H1 (cell line): Measurements from ENCODE around the gene SBF2. TPM values are rescaled to one million over a fixed set of nuclear protein-coding genes. Genes with fewer than 3 reads are reported as not detected.

Experiments used
- CTCF ChIA-PET: fragments of 300-600 bp; sonication (Branson Sonifier 250); formaldehyde crosslinking; loops from one replicate; lab custom pipeline; 2021; ENCODE audit not compliant: partially characterized antibody; lab: Charles Lee
- POLR2A ChIA-PET: fragments of 300-600 bp; sonication (Branson Sonifier 250); formaldehyde crosslinking; loops from one replicate; lab custom pipeline; 2021; ENCODE audit warnings: inconsistent platforms; ENCODE audit not compliant: partially characterized antibody; lab: Charles Lee
- DNase-seq, 2 experiments: peaks; one replicate each; pipeline versions ENCODE4 v3.0.0 to v3.0.0-alpha.2; 2010 to 2022; ENCODE audit warnings: low spot score in 2 of 2, low read depth in 1 of 2, mixed read lengths in 1 of 2
- FAIRE-seq: peaks from 2 replicates; lab custom pipeline; 2011; peaks lifted over from hg19 to GRCh38; lab: Jason Lieb, UNC
- H2AFZ ChIP-seq: 2 replicates; pipeline ENCODE4 v1.8.1; 2012; ENCODE audit warnings: low read length, inconsistent platforms
- H2AK5ac ChIP-seq: 2 replicates; pipeline ENCODE4 v1.6.1; 2013; ENCODE audit warnings: low read depth, low read length
- H2BK120ac ChIP-seq: replicated peaks from 2 replicates; pipeline ENCODE3; 2013; ENCODE audit warnings: low read depth, low read length, inconsistent platforms
- H2BK12ac ChIP-seq: 2 replicates; pipeline ENCODE4 v1.6.1; 2013; ENCODE audit warnings: low read depth, low read length
- H2BK15ac ChIP-seq: 2 replicates; pipeline ENCODE4 v1.6.1; 2013; ENCODE audit warnings: low read length
- H2BK20ac ChIP-seq: 2 replicates; pipeline ENCODE4 v1.6.1; 2013; ENCODE audit warnings: low read length
- H2BK5ac ChIP-seq: 2 replicates; pipeline ENCODE4 v1.6.1; 2013; ENCODE audit warnings: low read depth, low read length
- H3K14ac ChIP-seq: 2 replicates; pipeline ENCODE4 v1.6.1; 2013; ENCODE audit warnings: inconsistent platforms; ENCODE audit not compliant: insufficient read length
- H3K18ac ChIP-seq: 2 replicates; pipeline ENCODE4 v1.6.1; 2013; ENCODE audit warnings: low read length; ENCODE audit errors: extremely low read depth
- H3K23ac ChIP-seq: 2 replicates; pipeline ENCODE4 v1.6.1; 2013; ENCODE audit warnings: inconsistent platforms; ENCODE audit not compliant: insufficient read length
- H3K23me2 ChIP-seq: 2 replicates; pipeline ENCODE4 v1.6.1; 2013; ENCODE audit warnings: low read depth, low read length
- H3K27ac ChIP-seq: 2 replicates; pipeline ENCODE4 v1.6.1; 2011; ENCODE audit warnings: low read depth, low read length, inconsistent platforms
- H3K27me3 ChIP-seq, 4 experiments: replicated peaks in 1 of 4; 1 replicate in 1 of 4; 2 replicates in 3 of 4; pipeline versions ENCODE4 v1.6.1 to v1.8.1; 2011 to 2013; ENCODE audit warnings: low read length in 3 of 4, mild to moderate bottlenecking in 3 of 4, inconsistent platforms in 2 of 4, mixed read lengths in 2 of 4, moderate library complexity in 1 of 4; ENCODE audit not compliant: control insufficient read depth in 3 of 4, insufficient read depth in 3 of 4; ENCODE audit errors: extremely low read depth in 1 of 4
- H3K36me3 ChIP-seq, 4 experiments: 2 replicates each; pipeline versions ENCODE4 v1.6.1 to v1.8.1; 2011 to 2013; ENCODE audit warnings: mild to moderate bottlenecking in 4 of 4, low read length in 3 of 4, moderate library complexity in 2 of 4, control low read depth in 1 of 4, inconsistent platforms in 1 of 4; ENCODE audit not compliant: insufficient read depth in 4 of 4, control insufficient read depth in 2 of 4
- H3K4ac ChIP-seq: replicated peaks from 2 replicates; pipeline ENCODE3; 2013; ENCODE audit warnings: low read length, low read depth, mixed read lengths, inconsistent platforms; ENCODE audit not compliant: insufficient read length
- H3K4me1 ChIP-seq, 4 experiments: replicated peaks in 1 of 4; 1 replicate in 1 of 4; 2 replicates in 3 of 4; pipeline versions ENCODE4 v1.6.1 to v1.8.1; 2011 to 2013; ENCODE audit warnings: low read length in 3 of 4, inconsistent platforms in 2 of 4, mixed read lengths in 1 of 4; ENCODE audit not compliant: insufficient read depth in 4 of 4, control insufficient read depth in 3 of 4
- H3K4me2 ChIP-seq, 2 experiments: 2 replicates each; pipeline versions ENCODE4 v1.6.1 to v1.8.1; 2011 to 2013; ENCODE audit warnings: low read depth in 2 of 2, low read length in 2 of 2, control low read depth in 1 of 2, inconsistent platforms in 1 of 2, mild to moderate bottlenecking in 1 of 2; ENCODE audit not compliant: insufficient read depth in 1 of 2
- H3K4me3 ChIP-seq, 4 experiments: fragments of 200-600, 300-600 bp in 1 of 4; sonication (generic), shearing (Covaris generic), sonication (Bioruptor Twin) in 1 of 4; 2 replicates each; pipeline versions ENCODE4 v1.5.1 to v1.8.1; 2011 to 2016; ENCODE audit warnings: low read length in 4 of 4, low read depth in 3 of 4, control low read depth in 2 of 4, inconsistent platforms in 2 of 4, mild to moderate bottlenecking in 2 of 4, mixed read lengths in 1 of 4, moderate library complexity in 1 of 4; ENCODE audit not compliant: insufficient read depth in 2 of 4; ENCODE audit errors: extremely low read depth in 1 of 4
- H3K56ac ChIP-seq: replicated peaks from 2 replicates; pipeline ENCODE3; 2013; ENCODE audit warnings: low read depth, mild to moderate bottlenecking, mixed read lengths, low read length, inconsistent platforms; ENCODE audit not compliant: insufficient read length
- H3K79me1 ChIP-seq: 2 replicates; pipeline ENCODE4 v1.6.1; 2013; ENCODE audit warnings: low read depth, low read length, control low read depth
- H3K79me2 ChIP-seq, 2 experiments: 2 replicates each; pipeline versions ENCODE4 v1.6.1 to v1.8.1; 2012 to 2013; ENCODE audit warnings: low read length in 2 of 2, mild to moderate bottlenecking in 2 of 2, inconsistent platforms in 1 of 2; ENCODE audit not compliant: insufficient read depth in 2 of 2, control insufficient read depth in 1 of 2
- H3K9ac ChIP-seq, 4 experiments: replicated peaks in 1 of 4; 1 replicate in 1 of 4; 2 replicates in 3 of 4; pipeline versions ENCODE4 v1.6.1 to v1.8.1; 2011 to 2013; ENCODE audit warnings: low read depth in 3 of 4, low read length in 3 of 4, control low read depth in 2 of 4, mild to moderate bottlenecking in 2 of 4, moderate library complexity in 2 of 4, inconsistent platforms in 1 of 4; ENCODE audit errors: extremely low read depth in 1 of 4
- H3K9me3 ChIP-seq, 2 experiments: 2 replicates each; pipeline versions ENCODE4 v1.6.1 to v1.8.1; 2012 to 2013; ENCODE audit warnings: mild to moderate bottlenecking in 2 of 2, moderate library complexity in 2 of 2, control low read depth in 1 of 2, inconsistent platforms in 1 of 2, low read depth in 1 of 2, low read length in 1 of 2, mixed read lengths in 1 of 2; ENCODE audit not compliant: insufficient read depth in 2 of 2
- H4K20me1 ChIP-seq, 2 experiments: replicated peaks in 1 of 2; 2 replicates each; pipeline versions ENCODE3 to v1.8.1; 2011 to 2013; ENCODE audit warnings: inconsistent platforms in 2 of 2, low read length in 2 of 2, mild to moderate bottlenecking in 1 of 2; ENCODE audit not compliant: insufficient read depth in 2 of 2, control insufficient read depth in 1 of 2
- H4K5ac ChIP-seq: 2 replicates; pipeline ENCODE4 v1.6.1; 2013; ENCODE audit warnings: low read length, low read depth, mixed read lengths, inconsistent platforms; ENCODE audit not compliant: insufficient read length
- H4K8ac ChIP-seq: 2 replicates; pipeline ENCODE4 v1.8.0; 2013; ENCODE audit warnings: mild to moderate bottlenecking, moderate library complexity, low read length, inconsistent platforms; ENCODE audit not compliant: insufficient read depth; ENCODE audit errors: extremely low read depth
- H4K91ac ChIP-seq: replicated peaks from 2 replicates; pipeline ENCODE3; 2013; ENCODE audit warnings: low read length, mixed read lengths, inconsistent platforms; ENCODE audit not compliant: insufficient read length
- ASH2L ChIP-seq: fragments of 200-600, 300-600 bp; sonication (generic); IDR thresholded peaks from one replicate; pipeline ENCODE4 v1.7.1; 2017; ENCODE audit warnings: low read length
- BACH1 ChIP-seq: IDR thresholded peaks from 2 replicates; pipeline ENCODE4 v1.6.1; 2012; ENCODE audit warnings: low read length, improper control_type of control experiment
- BCL11A ChIP-seq, 2 experiments: IDR thresholded peaks; one replicate each; pipeline ENCODE4 v1.6.1; 2011; ENCODE audit warnings: low read depth in 2 of 2, low read length in 2 of 2, mild to moderate bottlenecking in 2 of 2
- CBX5 ChIP-seq: fragments of 300-800, 300-1000 bp; sonication (generic); IDR thresholded peaks from 2 replicates; pipeline ENCODE4 v1.7.1; 2016; ENCODE audit warnings: antibody characterized with exemption, low read length, low read depth
- CEBPB ChIP-seq: IDR thresholded peaks from 2 replicates; pipeline ENCODE4 v1.6.1; 2012; ENCODE audit warnings: low read depth, low read length
- CHD2 ChIP-seq: IDR thresholded peaks from 2 replicates; pipeline ENCODE4 v1.6.1; 2012; ENCODE audit warnings: low read length, improper control_type of control experiment
- E2F6 ChIP-seq: IDR thresholded peaks from 2 replicates; pipeline ENCODE4 v1.6.1; 2012; ENCODE audit warnings: inconsistent platforms
- HDAC6 ChIP-seq: IDR thresholded peaks from one replicate; pipeline ENCODE4 v1.7.1; 2012; ENCODE audit warnings: low read depth, mild to moderate bottlenecking, inconsistent platforms, low read length, moderate library complexity
- JUN ChIP-seq: IDR thresholded peaks from 2 replicates; pipeline ENCODE4 v1.6.1; 2011; ENCODE audit warnings: low read depth, mild to moderate bottlenecking, improper control_type of control experiment, low read length
- MAX ChIP-seq: IDR thresholded peaks from 2 replicates; pipeline ENCODE4 v1.6.1; 2012; ENCODE audit warnings: inconsistent platforms
- SP1 ChIP-seq: IDR thresholded peaks from 2 replicates; pipeline ENCODE4 v1.6.1; 2011; ENCODE audit warnings: low read depth, low read length
- SRF ChIP-seq: IDR thresholded peaks from 2 replicates; pipeline ENCODE4 v1.6.1; 2011; ENCODE audit warnings: mild to moderate bottlenecking, low read depth, low read length, moderate library complexity
- TBP ChIP-seq: IDR thresholded peaks from 2 replicates; pipeline ENCODE4 v1.6.1; 2011; ENCODE audit warnings: low read depth, low read length, improper control_type of control experiment
- TCF12 ChIP-seq: IDR thresholded peaks from 2 replicates; pipeline ENCODE4 v1.6.1; 2011; ENCODE audit warnings: low read depth, mild to moderate bottlenecking, low read length
- WGBS, 2 experiments: shearing (Covaris generic) in 1 of 2; methylation state at CpG; one replicate each; pipeline versions ENCODE4 v1.1.6 to v1.1.7; 2013 to 2015; ENCODE audit warnings: low lambda C conversion rate in 2 of 2, mixed read lengths in 2 of 2, inconsistent platforms in 1 of 2, low coverage in 1 of 2, missing lambda C conversion rate in 1 of 2; ENCODE audit not compliant: insufficient replicate concordance in 2 of 2, insufficient coverage in 1 of 2, insufficient read length in 1 of 2; ENCODE audit errors: extremely low coverage in 1 of 2, missing lambda C conversion rate in 1 of 2; 5-methylcytosine and 5-hydroxymethylcytosine counted together
- polyA plus RNA-seq, 7 experiments: library from polyadenylated mRNA; depleted of rRNA in 3 of 7; stranded (reverse) in 5 of 7; unstranded in 2 of 7; fragments of >200 nt in 5 of 7; fragments of 200-250 nt in 2 of 7; gene quantifications; 1 replicate in 5 of 7; 2 replicates in 1 of 7; 4 replicates in 1 of 7; pipeline versions ENCODE4 v1.2.1 to v1.2.3, GENCODE V29; 2011 to 2013; ENCODE audit warnings: missing spikeins in 2 of 7, mixed read lengths in 2 of 7
- total RNA-seq: library from RNA; stranded (reverse); fragmentation: NEBNext Ultra II Directional; extraction: Animal tissue kit (Norgen Biotek cat#: 25700); gene quantifications from 2 replicates; pipeline ENCODE4 v1.2.1, GENCODE V29; 2021

Gene SBF2
- total and polyA plus RNA-seq, 2 of the 8 experiments (the other 6 are each of a cell fraction or from before 2014, with no cell fraction given) = 36.7 to 50.5 TPM

- H3K36me3 ChIP-seq = no peaks in the 10 kb centered on the region
- FAIRE-seq = no peak
- H3K4ac ChIP-seq = no peak overlapping the region
- H3K79me1 ChIP-seq = no peaks in the 10 kb centered on the region; the same call in none of the 2 replicates
- 0 out of 2 replicates have a peak, but pooled peaks cover 2% of the 10 kb centered on the region for H3K23me2 ChIP-seq
- H4K8ac ChIP-seq = no peak overlapping the region
- H3K9me3 ChIP-seq = peaks cover 2 to 7% of the 10 kb centered on the region in 2 experiments; a peak in 1 of 4 replicates
- H4K5ac ChIP-seq = no peak overlapping the region
- H2BK15ac ChIP-seq = no peak overlapping the region
- H3K23ac ChIP-seq = no peak overlapping the region
- 81% methylated on average over 2 of the region's 2 CpGs; no CpG with 5 or more reads in 1 of the 2 experiments for WGBS, 2 experiments
- H2BK20ac ChIP-seq = no peak overlapping the region
- H3K79me2 ChIP-seq = peaks cover 0 to 8% of the 10 kb centered on the region in 2 experiments; a peak in 2 of 4 replicates
- no peak overlapping the region for H2BK12ac ChIP-seq
- H3K4me3 ChIP-seq = no peak overlapping the region
- no peak overlapping the region for H2BK120ac ChIP-seq
- no peaks in the 10 kb centered on the region for H4K20me1 ChIP-seq
- H3K14ac ChIP-seq = no peak overlapping the region
- DNase-seq = no peak
- ChIA-PET CTCF (interaction anchor here (0.6 to 0.8 kb wide), 2 partner anchors 84 to 189 kb away, joined by 3 read pairs; no protein-coding TSS in a partner anchor), POLR2A (no interaction called here)
- H3K27ac ChIP-seq = no peak overlapping the region
- H2BK5ac ChIP-seq = no peak overlapping the region
- H2AK5ac ChIP-seq = no peak overlapping the region
- TF ChIP-seq E2F6 (no peak), CEBPB (no peak), CBX5 (no peak), TCF12 (no peak), JUN (no peak), TBP (no peak), BCL11A (IDR thresholded peaks at IDR 0.05; ENCODE audit: low read depth in 2 of 2, low read length in 2 of 2) (no peak), SP1 (no peak), BACH1 (no peak), HDAC6 (no peak), ASH2L (no peak), CHD2 (no peak), MAX (no peak), SRF (no peak)
- H3K4me1 ChIP-seq = 0 out of 7 replicates have a peak, but pooled peaks cover 0 to 2% (median 0%) of the 10 kb centered on the region in 4 experiments
- H2AFZ ChIP-seq = no peak overlapping the region
- H3K18ac ChIP-seq = no peak overlapping the region
- H3K9ac ChIP-seq = no peak overlapping the region
- no peak overlapping the region for H3K4me2 ChIP-seq
- H3K27me3 ChIP-seq = no peaks in the 10 kb centered on the region
- H4K91ac ChIP-seq = no peak overlapping the region
- H3K56ac ChIP-seq = no peak overlapping the region
Observed at GRCh38 chr11:10160350-10160749, 133.7 kb downstream of the SBF2 start.
